GM12874 (cell line): ENCODE measurements around the gene ADIPOR1.
A peak's percentile ranks its signal among the peaks of the same experiment; 100 is the strongest.

Source experiments
- TF ChIP-seq, protein P1 (sequence below): IDR thresholded peaks from 2 replicates; pipeline ENCODE4 v1.5.1; 2011; ENCODE audit warnings: low read depth, mild to moderate bottlenecking, control low read depth, low read length, moderate library complexity; ENCODE audit not compliant: insufficient read depth

Gene ADIPOR1

GRCh38 chr1:202979459-202979858 lies 21.3 kb upstream of the ADIPOR1 start:
- TF ChIP-seq, protein P1, sequence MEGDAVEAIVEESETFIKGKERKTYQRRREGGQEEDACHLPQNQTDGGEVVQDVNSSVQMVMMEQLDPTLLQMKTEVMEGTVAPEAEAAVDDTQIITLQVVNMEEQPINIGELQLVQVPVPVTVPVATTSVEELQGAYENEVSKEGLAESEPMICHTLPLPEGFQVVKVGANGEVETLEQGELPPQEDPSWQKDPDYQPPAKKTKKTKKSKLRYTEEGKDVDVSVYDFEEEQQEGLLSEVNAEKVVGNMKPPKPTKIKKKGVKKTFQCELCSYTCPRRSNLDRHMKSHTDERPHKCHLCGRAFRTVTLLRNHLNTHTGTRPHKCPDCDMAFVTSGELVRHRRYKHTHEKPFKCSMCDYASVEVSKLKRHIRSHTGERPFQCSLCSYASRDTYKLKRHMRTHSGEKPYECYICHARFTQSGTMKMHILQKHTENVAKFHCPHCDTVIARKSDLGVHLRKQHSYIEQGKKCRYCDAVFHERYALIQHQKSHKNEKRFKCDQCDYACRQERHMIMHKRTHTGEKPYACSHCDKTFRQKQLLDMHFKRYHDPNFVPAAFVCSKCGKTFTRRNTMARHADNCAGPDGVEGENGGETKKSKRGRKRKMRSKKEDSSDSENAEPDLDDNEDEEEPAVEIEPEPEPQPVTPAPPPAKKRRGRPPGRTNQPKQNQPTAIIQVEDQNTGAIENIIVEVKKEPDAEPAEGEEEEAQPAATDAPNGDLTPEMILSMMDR: no peak

DNA sequence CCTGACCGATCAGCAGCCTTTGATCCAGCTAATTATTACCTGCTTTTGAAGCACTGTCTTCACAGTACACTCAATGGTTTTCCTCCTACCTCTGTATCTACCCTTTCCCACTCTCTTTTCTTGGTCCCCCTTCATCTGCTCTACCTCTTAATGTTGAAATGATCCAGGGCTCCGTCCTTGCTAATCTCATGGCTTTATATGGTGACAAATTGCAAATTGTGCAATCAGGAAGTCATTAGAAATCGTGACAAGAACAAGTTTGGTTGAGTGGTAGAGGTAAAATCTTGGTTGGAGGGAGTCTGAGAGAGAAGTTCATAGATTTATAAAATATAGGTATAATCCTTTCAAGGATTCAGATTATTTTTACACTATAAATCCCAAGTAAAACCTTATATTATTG lies 18.5 kb upstream of the ADIPOR1 start:
- TF ChIP-seq, protein P1: no peak

- TF ChIP-seq, protein P1: no peak
Measured at GRCh38 chr1:202974856-202975255, 16.7 kb upstream of the ADIPOR1 start.

GRCh38 chr1:202972046-202972445 lies 13.9 kb upstream of the ADIPOR1 start:
- TF ChIP-seq, protein P1: no peak

DNA sequence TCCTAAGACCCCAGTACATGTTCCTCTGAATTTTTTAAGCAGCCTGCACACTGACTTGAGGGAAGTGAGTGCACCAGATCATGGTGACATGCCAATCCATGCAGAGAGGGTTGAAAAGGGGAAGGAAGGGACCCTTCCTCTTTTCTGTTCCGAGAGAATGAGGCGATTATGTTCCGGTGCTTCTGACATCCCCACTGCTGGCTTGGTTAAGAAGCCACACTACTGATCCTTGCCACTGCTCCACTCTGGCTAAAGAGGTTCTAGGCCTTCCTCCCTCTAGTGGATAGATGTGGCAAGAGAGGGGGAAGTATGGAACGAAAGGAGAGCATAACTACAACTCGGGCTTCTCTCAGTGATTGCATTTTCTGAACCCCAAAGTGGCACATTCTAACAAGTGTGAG lies 10.8 kb upstream of the ADIPOR1 start:
- TF ChIP-seq, protein P1: peak; percentile 77

- TF ChIP-seq, protein P1: no peak
Measured at GRCh38 chr1:202968351-202968750, 10.2 kb upstream of the ADIPOR1 start.

DNA sequence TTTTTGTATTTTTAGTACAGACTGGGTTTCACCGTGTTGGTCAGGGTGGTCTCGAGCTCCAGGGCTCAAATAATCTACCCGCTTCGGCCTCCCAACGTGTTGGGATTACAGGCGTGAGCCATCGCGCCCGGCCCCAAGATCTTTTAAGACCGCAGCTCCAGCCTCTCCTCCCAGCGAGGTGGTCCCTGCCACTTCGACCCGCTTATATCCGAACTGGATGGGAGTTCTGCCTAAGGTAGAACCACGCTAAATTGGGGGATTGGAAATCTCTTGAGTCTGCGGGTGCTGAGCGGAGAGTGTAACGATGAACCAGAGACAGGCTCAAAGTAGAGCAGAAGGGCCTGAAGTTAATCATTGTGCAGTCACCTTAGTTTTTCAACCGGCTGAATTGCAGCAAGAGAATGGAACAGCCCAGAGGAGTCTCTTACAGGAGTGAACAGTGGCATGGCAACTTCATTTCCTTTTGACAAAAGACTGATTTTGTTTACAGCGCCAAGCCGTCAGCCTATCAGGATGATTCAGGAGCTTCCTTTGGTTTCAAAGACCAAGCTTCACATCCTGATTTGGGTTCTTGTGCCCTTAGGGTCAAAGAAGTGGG lies 9.7 kb upstream of the ADIPOR1 start:
- TF ChIP-seq, protein P1: no peak
